Spleen (tissue), 11 donors: ENCODE results near the gene NFE2L1. TPM values are rescaled to one million over a fixed set of nuclear protein-coding genes. Genes with fewer than 3 reads are reported as not detected.
"Not testable (repeated sequence)": the region's sequence is repeated elsewhere in the genome, so short reads cannot be mapped to it uniquely, and the experiment has no call there.

ENCODE experiments used
- DNase-seq: peaks from one replicate; pipeline ENCODE4 v3.0.0-alpha.2; 2020
- H3K27ac ChIP-seq, 8 donors: fragments of 200-600 bp; sonication (generic) in 7 of 8; 1 replicate in 4 of 8; 2 replicates in 4 of 8; pipeline versions ENCODE4 v1.5.0 to v1.8.0; 2016 to 2021; ENCODE audit warnings: inconsistent platforms in 4 of 8, mild to moderate bottlenecking in 4 of 8, moderate library complexity in 1 of 8
- H3K27me3 ChIP-seq, 7 donors: fragments of 200-600 bp; sonication (generic) in 6 of 7; replicated peaks in 1 of 7; 1 replicate in 4 of 7; 2 replicates in 3 of 7; pipeline versions ENCODE4 v1.5.0 to v1.8.0; 2016 to 2021; ENCODE audit warnings: inconsistent platforms in 3 of 7, mild to moderate bottlenecking in 1 of 7
- H3K36me3 ChIP-seq, 6 donors: fragments of 200-600 bp; sonication (generic) in 5 of 6; 1 replicate in 4 of 6; 2 replicates in 2 of 6; pipeline versions ENCODE4 v1.5.0 to v1.8.0; 2016 to 2021; ENCODE audit warnings: inconsistent platforms in 2 of 6
- H3K4me1 ChIP-seq, 6 donors: fragments of 200-600 bp; sonication (generic) in 5 of 6; 1 replicate in 3 of 6; 2 replicates in 3 of 6; pipeline versions ENCODE4 v1.5.0 to v1.8.0; 2016 to 2021; ENCODE audit warnings: inconsistent platforms in 3 of 6
- H3K4me3 ChIP-seq, 8 donors: fragments of 200-600 bp; sonication (generic) in 7 of 8; 1 replicate in 4 of 8; 2 replicates in 4 of 8; pipeline versions ENCODE4 v1.5.0 to v1.8.0; 2016 to 2021; ENCODE audit warnings: inconsistent platforms in 4 of 8, mild to moderate bottlenecking in 4 of 8, moderate library complexity in 2 of 8
- H3K9me3 ChIP-seq, 8 donors: fragments of 200-600 bp; sonication (generic) in 7 of 8; 1 replicate in 4 of 8; 2 replicates in 4 of 8; pipeline versions ENCODE4 v1.5.0 to v1.8.0; 2016 to 2021; ENCODE audit warnings: inconsistent platforms in 4 of 8
- CTCF ChIP-seq, 11 experiments: fragments of 200-600 bp in 7 of 11; fragments of 450-650 bp in 4 of 11; sonication (generic) in 4 of 11; IDR thresholded peaks in 8 of 11; conservative IDR thresholded peaks in 3 of 11; 1 replicate in 7 of 11; 2 replicates in 4 of 11; pipeline versions ENCODE4 v1.4.0 to v1.8.0; 2016 to 2021; ENCODE audit warnings: antibody characterized with exemption in 11 of 11, inconsistent platforms in 4 of 11, mild to moderate bottlenecking in 1 of 11
- POLR2A ChIP-seq, 3 donors: fragments of 450-650 bp; IDR thresholded peaks; one replicate each; pipeline ENCODE4 v1.5.1; 2017; ENCODE audit warnings: antibody characterized with exemption in 3 of 3, mild to moderate bottlenecking in 1 of 3
- POLR2AphosphoS5 ChIP-seq, 3 donors: sonication (generic); formaldehyde crosslinking; IDR thresholded peaks; one replicate each; pipeline ENCODE4 v1.5.1; 2017; ENCODE audit warnings: antibody characterized with exemption in 3 of 3
- WGBS, 5 donors: extraction: QIAGEN DNeasy Blood & Tissue Kit in 3 of 5; methylation state at CpG; one replicate each; pipeline versions ENCODE4 v1.1.5 to v1.1.7; 2013 to 2018; 5-methylcytosine and 5-hydroxymethylcytosine counted together
- intact Hi-C: fragments of 100-400 bp; cut with DNase I; formaldehyde crosslinking; loops from one replicate; pipeline ENCODE4 v1.15.0; 2023; ENCODE audit warnings: low total_unique reads
- polyA plus RNA-seq, 3 donors: library from polyadenylated mRNA; stranded (reverse); fragments of 200-250 nt; gene quantifications; one replicate each; pipeline ENCODE4 v1.2.1, GENCODE V29; 2013
- total RNA-seq, 7 donors: library from RNA; depleted of rRNA in 3 of 7; stranded (reverse); fragments of >200 nt in 3 of 7; fragmentation: NEBNext Ultra II Directional in 4 of 7; extraction: Animal tissue kit (Norgen Biotek cat#: 25700) in 4 of 7; gene quantifications; one replicate each; pipeline versions ENCODE4 v1.1.0 to v1.2.1, GENCODE V29; 2016 to 2021
- donor health status: healthy with polysubstance abuse.
- donor health status: DM: no; HTN: no; CAD: no; lungs with moderate emphysema.
- donor health status: DM: no; HTN: no; CAD: no.
- donor health status: Bipolar disorder and iron deficiency.
- donor health status: healthy.
- donor health status: DM: no; HTN: no; CAD: no.
- donor health status: DM: yes; HTN: yes; CAD: no.

NFE2L1 gene
- total and polyA plus RNA-seq, 10 donors: 21.2 to 242 (median 134) TPM

GRCh38 chr17:48068491-48068961 is 20.4 kb downstream of the NFE2L1 start:
- Histone ChIP-seq H3K36me3 (peaks cover 0 to 100% (median 42%) of the 10 kb centered on the region in 6 donors), H3K4me1 (peaks cover 0 to 29% (median 14%) of the 10 kb centered on the region in 6 donors), H3K4me3 (no peak overlapping the region), H3K27me3 (no peaks in the 10 kb centered on the region), H3K27ac (peak overlapping the region in 2 of 8 donors; percentile 9 to 76), H3K9me3 (no peaks in the 10 kb centered on the region)
- 77 to 94% (median 87%) methylated on average over 3 of the region's 3 CpGs for WGBS, 5 donors
- peak; percentile 30 for DNase-seq
- TF ChIP-seq CTCF (IDR thresholded peaks at IDR 0.05 in 8 of 11, conservative IDR thresholded peaks at IDR 0.05 in 3 of 11): peak in 4 of 11 experiments; percentile 5 to 29 (median 14)
- TF ChIP-seq POLR2AphosphoS5 (IDR thresholded peaks at IDR 0.05): no peak
- no peak for TF ChIP-seq POLR2A (IDR thresholded peaks at IDR 0.05)
- intact Hi-C loops: no loop called here

- H3K27me3 ChIP-seq: no peaks in the 10 kb centered on the region
- peaks cover 0 to 37% (median 14%) of the 10 kb centered on the region in 6 donors for H3K4me1 ChIP-seq
- H3K9me3 ChIP-seq: no peaks in the 10 kb centered on the region
- no peak overlapping the region for H3K27ac ChIP-seq
- peaks cover 0 to 99% (median 43%) of the 10 kb centered on the region in 6 donors for H3K36me3 ChIP-seq
- TF ChIP-seq POLR2AphosphoS5 (IDR thresholded peaks at IDR 0.05) (no peak), CTCF (IDR thresholded peaks at IDR 0.05 in 8 of 11, conservative IDR thresholded peaks at IDR 0.05 in 3 of 11) (no peak), POLR2A (IDR thresholded peaks at IDR 0.05) (no peak)
- no peak for DNase-seq
- no peak overlapping the region for H3K4me3 ChIP-seq
- 62 to 94% (median 81%) methylated on average over 2 of the region's 2 CpGs for WGBS, 5 donors
- intact Hi-C loops: no loop called here
These were observed 22.0 kb downstream of the NFE2L1 start for GRCh38 chr17:48070195-48070594.

- intact Hi-C loops: no loop called here
- no peak for DNase-seq
- WGBS, 5 donors: 56 to 79% (median 62%) methylated on average over 2 of the region's 2 CpGs
- no peak overlapping the region for H3K4me3 ChIP-seq
- H3K27me3 ChIP-seq: no peaks in the 10 kb centered on the region
- no peak overlapping the region for H3K27ac ChIP-seq
- peaks cover 0 to 99% (median 49%) of the 10 kb centered on the region in 6 donors for H3K36me3 ChIP-seq
- no peak for TF ChIP-seq CTCF (IDR thresholded peaks at IDR 0.05 in 8 of 11, conservative IDR thresholded peaks at IDR 0.05 in 3 of 11)
- TF ChIP-seq POLR2A (IDR thresholded peaks at IDR 0.05): no peak
- TF ChIP-seq POLR2AphosphoS5 (IDR thresholded peaks at IDR 0.05): no peak
- H3K4me1 ChIP-seq: peaks cover 0 to 24% (median 8%) of the 10 kb centered on the region in 6 donors
- no peaks in the 10 kb centered on the region for H3K9me3 ChIP-seq
These were observed 23.5 kb downstream of the NFE2L1 start for GRCh38 chr17:48071654-48072053.

- H3K27ac ChIP-seq, H3K27me3 ChIP-seq, intact Hi-C loops, H3K9me3 ChIP-seq, H3K4me3 ChIP-seq: not testable (repeated sequence)
- WGBS, 5 donors: 91 to 97% (median 95%) methylated on average over 9 of the region's 9 CpGs
- Histone ChIP-seq H3K4me1 (peaks cover 0 to 16% (median 2%) of the 10 kb centered on the region in 6 donors), H3K36me3 (peaks cover 0 to 93% (median 47%) of the 10 kb centered on the region in 6 donors)
- peak; percentile 5 for DNase-seq
These were observed 24.7 kb downstream of the NFE2L1 start for GRCh38 chr17:48072811-48073210.

- intact Hi-C loops: loop anchor here (2.0 kb wide), 1 partner anchor 47 kb away; no protein-coding TSS in a partner anchor
- H3K27ac ChIP-seq: not testable (repeated sequence)
These were observed 25.5 kb downstream of the NFE2L1 start for GRCh38 chr17:48073566-48074094.

More at GRCh38 chr17:48073566-48074094, 25.5 kb downstream of the NFE2L1 start:
- peaks cover 0 to 16% (median 2%) of the 10 kb centered on the region in 6 donors for H3K4me1 ChIP-seq
- H3K4me3 ChIP-seq, H3K27me3 ChIP-seq, H3K9me3 ChIP-seq: not testable (repeated sequence)
- peaks cover 0 to 84% (median 43%) of the 10 kb centered on the region in 6 donors for H3K36me3 ChIP-seq
- 96 to 100% (median 98%) methylated on average over 5 of the region's 5 CpGs for WGBS, 5 donors
- peak; percentile 7 for DNase-seq
